MM.1S (cell line): ENCODE data around the gene VWA5A.

ENCODE experiments used
- EZH2 ChIP-seq: fragments of 300-600 bp; sonication (generic); optimal IDR thresholded peaks from 2 replicates; pipeline ENCODE3; 2017; ENCODE audit warnings: low read depth, mild to moderate bottlenecking, antibody characterized with exemption, low read length, mixed read lengths
- EZH2phosphoT487 ChIP-seq: fragments of 300-600 bp; sonication (generic); IDR thresholded peaks from 2 replicates; pipeline ENCODE4 v1.6.1; 2018; ENCODE audit warnings: antibody characterized with exemption, low read length
- TF ChIP-seq, protein P1 (sequence below): fragments of 300-600 bp; sonication (generic); IDR thresholded peaks from 2 replicates; pipeline ENCODE4 v1.5.1; 2016; ENCODE audit warnings: antibody characterized with exemption, low read length, mixed read lengths

DNA sequence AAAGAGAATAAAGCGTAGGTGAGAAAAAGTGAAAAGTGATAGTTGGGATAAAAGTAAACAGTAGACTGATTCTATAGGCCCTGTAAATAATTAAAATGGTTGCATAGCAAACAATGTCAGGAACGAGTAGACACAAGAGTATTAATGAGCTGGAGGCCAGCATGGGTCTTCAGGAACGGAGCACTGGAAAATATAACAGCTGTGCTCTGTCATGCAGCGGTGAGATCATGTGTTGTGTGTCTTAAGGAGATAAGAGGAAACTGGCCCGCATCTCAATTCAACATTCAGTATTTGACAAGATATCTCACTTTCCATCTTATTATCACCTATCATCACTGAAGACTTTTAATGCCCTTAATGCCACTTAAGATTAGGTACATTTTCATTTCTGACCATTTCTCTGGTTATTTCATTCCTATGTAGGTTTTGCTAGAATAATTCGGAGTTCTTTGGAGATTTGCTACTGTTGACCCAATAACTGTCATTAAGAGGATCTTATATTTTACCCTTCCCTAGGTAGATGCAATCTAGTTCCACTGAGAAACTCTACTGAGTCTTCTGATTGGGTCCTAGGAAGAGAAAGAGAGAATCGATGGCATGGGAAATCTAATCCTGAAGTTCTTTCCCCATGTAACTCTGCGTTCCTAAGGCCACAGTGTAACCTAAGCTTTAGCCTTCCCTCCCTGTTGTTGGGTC, 35.5 kb upstream of the VWA5A start:
- TF ChIP-seq, protein P1, sequence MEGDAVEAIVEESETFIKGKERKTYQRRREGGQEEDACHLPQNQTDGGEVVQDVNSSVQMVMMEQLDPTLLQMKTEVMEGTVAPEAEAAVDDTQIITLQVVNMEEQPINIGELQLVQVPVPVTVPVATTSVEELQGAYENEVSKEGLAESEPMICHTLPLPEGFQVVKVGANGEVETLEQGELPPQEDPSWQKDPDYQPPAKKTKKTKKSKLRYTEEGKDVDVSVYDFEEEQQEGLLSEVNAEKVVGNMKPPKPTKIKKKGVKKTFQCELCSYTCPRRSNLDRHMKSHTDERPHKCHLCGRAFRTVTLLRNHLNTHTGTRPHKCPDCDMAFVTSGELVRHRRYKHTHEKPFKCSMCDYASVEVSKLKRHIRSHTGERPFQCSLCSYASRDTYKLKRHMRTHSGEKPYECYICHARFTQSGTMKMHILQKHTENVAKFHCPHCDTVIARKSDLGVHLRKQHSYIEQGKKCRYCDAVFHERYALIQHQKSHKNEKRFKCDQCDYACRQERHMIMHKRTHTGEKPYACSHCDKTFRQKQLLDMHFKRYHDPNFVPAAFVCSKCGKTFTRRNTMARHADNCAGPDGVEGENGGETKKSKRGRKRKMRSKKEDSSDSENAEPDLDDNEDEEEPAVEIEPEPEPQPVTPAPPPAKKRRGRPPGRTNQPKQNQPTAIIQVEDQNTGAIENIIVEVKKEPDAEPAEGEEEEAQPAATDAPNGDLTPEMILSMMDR: no peak
- TF ChIP-seq EZH2: no peak
- TF ChIP-seq EZH2phosphoT487: no peak
